Cardiac fibroblast (primary cell): Measurements from ENCODE around the gene CCDC197.

Experiments
- DNase-seq, 2 donors: peaks; one replicate each; pipeline versions ENCODE4 v3.0.0 to v3.0.0-alpha.2; 2010; ENCODE audit warnings: low read depth in 2 of 2
- H3K4me3 ChIP-seq, 2 donors: replicated peaks in 1 of 2; 1 replicate in 1 of 2; 2 replicates in 1 of 2; pipeline ENCODE4 v1.5.1; 2011; ENCODE audit warnings: low read depth in 2 of 2, low read length in 2 of 2, mild to moderate bottlenecking in 2 of 2, moderate library complexity in 1 of 2
- TF ChIP-seq, protein P1 (sequence below): IDR thresholded peaks from one replicate; pipeline ENCODE4 v1.5.1; 2011; ENCODE audit warnings: low read depth, mild to moderate bottlenecking, low read length, inconsistent platforms

The CCDC197 gene

DNA sequence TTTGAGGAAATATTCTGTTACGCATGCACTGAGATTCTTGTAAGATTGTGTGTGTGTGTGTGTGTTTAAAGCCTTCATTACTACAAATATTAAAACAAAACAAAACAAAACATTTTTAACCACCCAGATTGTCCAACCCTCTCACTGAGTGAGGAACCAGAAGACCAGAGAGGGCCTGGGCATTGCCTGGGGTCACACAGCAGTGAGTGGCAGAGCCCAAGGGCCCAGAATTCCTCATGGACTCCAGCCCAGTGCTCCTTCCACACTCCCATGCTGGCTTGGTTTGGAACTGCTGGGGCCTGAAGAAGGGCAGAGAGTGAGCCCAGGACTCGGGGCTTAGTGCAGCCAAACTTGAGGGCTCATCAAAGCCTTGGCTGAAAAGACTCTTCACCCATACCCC lies 27.4 kb downstream of the CCDC197 start:
- no peak for DNase-seq
- TF ChIP-seq, protein P1, sequence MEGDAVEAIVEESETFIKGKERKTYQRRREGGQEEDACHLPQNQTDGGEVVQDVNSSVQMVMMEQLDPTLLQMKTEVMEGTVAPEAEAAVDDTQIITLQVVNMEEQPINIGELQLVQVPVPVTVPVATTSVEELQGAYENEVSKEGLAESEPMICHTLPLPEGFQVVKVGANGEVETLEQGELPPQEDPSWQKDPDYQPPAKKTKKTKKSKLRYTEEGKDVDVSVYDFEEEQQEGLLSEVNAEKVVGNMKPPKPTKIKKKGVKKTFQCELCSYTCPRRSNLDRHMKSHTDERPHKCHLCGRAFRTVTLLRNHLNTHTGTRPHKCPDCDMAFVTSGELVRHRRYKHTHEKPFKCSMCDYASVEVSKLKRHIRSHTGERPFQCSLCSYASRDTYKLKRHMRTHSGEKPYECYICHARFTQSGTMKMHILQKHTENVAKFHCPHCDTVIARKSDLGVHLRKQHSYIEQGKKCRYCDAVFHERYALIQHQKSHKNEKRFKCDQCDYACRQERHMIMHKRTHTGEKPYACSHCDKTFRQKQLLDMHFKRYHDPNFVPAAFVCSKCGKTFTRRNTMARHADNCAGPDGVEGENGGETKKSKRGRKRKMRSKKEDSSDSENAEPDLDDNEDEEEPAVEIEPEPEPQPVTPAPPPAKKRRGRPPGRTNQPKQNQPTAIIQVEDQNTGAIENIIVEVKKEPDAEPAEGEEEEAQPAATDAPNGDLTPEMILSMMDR: no peak
- H3K4me3 ChIP-seq: no peak overlapping the region

DNA sequence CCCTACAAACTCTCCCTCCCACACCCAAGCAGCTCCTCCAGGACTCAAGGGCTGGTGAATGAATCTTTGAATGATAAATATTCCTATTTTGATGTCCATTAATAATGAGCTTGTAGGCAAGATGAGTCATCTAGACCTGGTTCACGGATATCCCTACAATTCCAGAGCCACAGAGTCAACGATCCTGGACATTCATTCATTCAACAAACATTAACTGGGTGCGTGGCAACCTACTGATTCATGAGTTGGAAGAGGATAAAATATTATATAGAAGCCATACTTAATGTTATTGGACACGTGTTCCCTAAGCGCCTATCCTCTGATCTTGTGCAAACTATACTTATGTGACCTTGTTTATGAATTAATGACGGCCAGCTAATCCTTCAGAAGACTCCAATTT lies 28.6 kb downstream of the CCDC197 start:
- H3K4me3 ChIP-seq: no peak overlapping the region
- TF ChIP-seq, protein P1: no peak
- DNase-seq: no peak

DNA sequence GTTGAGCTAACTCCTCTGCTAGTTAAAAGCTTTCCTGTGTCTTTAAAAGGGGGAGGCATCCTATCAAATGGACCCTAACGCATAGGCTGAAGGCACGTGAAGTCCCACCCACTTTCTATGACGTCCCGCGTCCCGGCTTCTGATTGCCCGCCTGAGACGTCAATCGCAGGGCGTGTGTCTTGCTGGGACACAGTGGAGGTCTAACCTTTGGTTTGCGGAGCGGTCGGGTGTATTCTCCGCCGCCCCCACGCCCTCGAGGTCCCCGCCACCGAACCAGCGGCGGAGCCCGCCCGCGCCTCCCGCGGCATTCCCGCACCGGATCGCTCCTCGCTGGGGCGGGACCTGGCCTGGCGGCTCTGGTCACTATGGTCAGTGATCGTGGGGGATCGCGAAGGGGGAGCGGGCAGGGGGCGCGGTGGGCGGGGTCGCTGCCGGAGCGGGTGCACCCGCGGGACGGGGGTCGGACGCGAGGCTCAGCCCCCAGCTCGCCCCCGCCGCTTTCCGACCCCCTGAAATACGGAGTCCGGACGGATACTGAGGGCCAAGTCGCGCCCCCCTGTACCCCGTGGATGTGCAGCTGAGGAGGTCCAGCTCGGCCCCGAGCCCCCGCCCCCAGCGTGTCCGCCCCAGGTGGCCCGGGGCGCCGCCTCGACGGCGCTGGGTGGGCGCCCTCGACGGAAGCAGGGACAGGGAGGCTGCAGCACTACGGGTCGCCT lies 29.2 kb downstream of the CCDC197 start, which contains the start of gene OTUB2:
Gene OTUB2, plus strand, starts transcription at position 168 of the 716 bp plus-strand sequence. Its CDS starts 198 bp downstream, at position 366.
- TF ChIP-seq, protein P1: no peak
- peak within 1 kb of the TSS; percentile 52 to 64 for H3K4me3 ChIP-seq
- peak; percentile 99 for DNase-seq

DNA sequence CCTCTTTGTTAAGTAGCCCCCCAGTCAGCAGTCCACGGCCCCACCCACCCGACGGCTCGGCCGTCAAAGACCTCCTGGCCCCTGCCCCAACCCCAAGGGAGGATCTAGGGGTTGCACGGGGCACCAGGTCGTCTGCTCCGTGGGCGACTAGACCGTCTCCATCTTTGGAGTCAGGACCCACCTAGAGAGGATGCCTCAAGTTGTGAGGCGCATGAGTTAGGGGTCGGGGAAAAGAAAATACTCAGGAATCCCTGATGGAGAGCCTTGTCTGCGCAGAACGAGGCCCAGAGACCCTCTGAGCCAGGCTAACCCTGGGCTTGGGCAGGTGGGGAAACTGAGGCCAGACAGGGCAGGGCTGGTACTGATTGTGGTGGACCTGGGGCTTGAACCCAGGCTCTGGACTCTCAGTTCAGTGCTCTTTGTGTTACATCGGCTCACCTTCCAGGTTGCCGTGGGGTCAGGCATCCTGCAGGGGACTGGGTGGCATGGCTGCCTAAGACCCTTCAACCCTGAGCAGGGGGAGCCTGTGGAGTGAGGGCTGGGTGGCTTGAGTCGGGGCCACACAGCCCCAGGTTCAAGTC lies 29.9 kb downstream of the CCDC197 start:
- H3K4me3 ChIP-seq: peak overlapping the region; percentile 52 to 64

DNA sequence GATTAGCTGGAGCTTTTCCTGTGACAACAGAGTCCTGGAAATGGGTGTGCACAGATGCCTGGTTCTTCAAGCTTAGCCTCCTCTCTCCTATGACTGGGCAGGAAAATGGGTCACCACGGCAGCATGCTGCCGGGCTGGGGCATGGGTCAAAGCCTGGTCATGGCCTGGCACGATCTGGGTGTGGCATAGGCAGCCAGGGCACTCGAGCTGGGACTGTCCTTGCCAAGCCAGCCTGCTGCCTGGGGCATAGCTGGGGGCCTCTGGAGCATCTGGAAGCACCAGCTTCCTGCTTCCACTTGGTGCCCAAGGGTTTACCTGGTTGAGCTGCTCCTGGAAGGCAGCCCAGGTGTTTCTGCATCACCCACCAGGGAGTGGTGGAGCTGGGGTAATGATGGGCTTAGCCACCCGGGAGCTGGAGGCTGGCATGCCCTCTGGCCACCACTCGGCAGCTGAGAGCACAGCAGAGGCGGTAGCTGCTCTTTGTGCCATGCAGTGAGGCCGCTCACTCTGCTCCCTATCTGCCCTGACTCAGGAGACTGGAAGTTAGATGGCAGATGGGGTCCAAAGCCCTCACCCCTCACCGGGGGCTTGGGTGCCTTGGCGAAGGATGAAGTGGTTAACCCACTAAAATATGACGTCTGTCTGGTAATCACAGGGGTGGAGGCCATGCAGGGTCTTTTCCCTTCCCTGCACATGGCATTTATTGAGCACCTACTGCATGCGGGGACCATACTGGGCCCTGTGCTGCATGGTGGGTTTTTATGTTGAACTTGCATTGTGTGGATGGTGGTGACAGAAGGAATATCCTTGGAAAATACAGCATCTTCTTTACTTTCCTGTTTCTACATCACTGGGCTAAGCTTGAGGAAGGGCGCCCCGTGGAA lies 30.7 kb downstream of the CCDC197 start:
- DNase-seq: no peak
- TF ChIP-seq, protein P1: no peak
- H3K4me3 ChIP-seq: no peak overlapping the region

More for the DNA sequence above, 29.9 kb downstream of the CCDC197 start:
- TF ChIP-seq, protein P1: no peak
- DNase-seq: no peak

DNA sequence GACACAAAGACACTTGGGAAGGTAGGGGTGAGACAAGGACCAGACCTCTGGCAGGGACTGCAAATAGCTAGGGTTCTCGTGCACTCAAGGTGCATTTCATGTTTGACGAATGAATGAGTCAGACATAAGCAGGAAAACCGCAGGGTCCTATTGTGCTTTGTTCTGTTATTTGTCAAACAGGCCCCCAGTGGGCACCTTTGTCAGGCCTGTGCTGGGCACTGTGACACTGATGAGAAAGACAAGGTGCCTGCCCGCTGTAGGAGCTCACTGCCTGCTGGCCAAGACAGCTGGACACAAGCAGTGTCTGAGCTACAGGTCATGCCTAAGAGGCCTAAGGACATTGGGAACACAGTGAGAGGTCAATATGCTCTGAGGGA lies 31.3 kb downstream of the CCDC197 start:
- peak in 1 of 2 donors; percentile 55 for DNase-seq
- TF ChIP-seq, protein P1: no peak
- H3K4me3 ChIP-seq: no peak overlapping the region
